ENCODE data around the gene HIVEP3.

Gene HIVEP3

GRCh38 chr1:41618871-41619270, 299.9 kb downstream of the HIVEP3 start:
- Mint-ChIP-seq H3K36me3 (peaks cover 61 to 82% of the 10 kb centered on the region in 2 donors), H3K27me3 (no peaks in the 10 kb centered on the region), H3K4me3 (no peak overlapping the region), H3K4me1 (peaks cover 56 to 80% of the 10 kb centered on the region in 2 donors), H3K27ac (peak overlapping the region; percentile 38), H3K9me3 (no peaks in the 10 kb centered on the region)
- no peak for DNase-seq
- ATAC-seq (replicated peaks), result no peak

- ATAC-seq (replicated peaks), result no peak
- no peak overlapping the region for H3K27ac Mint-ChIP-seq
Observed at GRCh38 chr1:41618066-41618825, 300.5 kb downstream of the HIVEP3 start.

GRCh38 chr1:41617336-41617735, 301.4 kb downstream of the HIVEP3 start:
- Mint-ChIP-seq H3K4me1 (peaks cover 46 to 71% of the 10 kb centered on the region in 2 donors), H3K36me3 (peaks cover 58 to 76% of the 10 kb centered on the region in 2 donors), H3K27ac (no peak overlapping the region), H3K27me3 (no peaks in the 10 kb centered on the region), H3K4me3 (no peak overlapping the region), H3K9me3 (no peaks in the 10 kb centered on the region)
- ATAC-seq (replicated peaks), result no peak
- DNase-seq, result no peak

More at GRCh38 chr1:41618066-41618825, 300.5 kb downstream of the HIVEP3 start:
- H3K4me1 Mint-ChIP-seq, result peaks cover 54 to 78% of the 10 kb centered on the region in 2 donors
- H3K9me3 Mint-ChIP-seq, result no peaks in the 10 kb centered on the region
- DNase-seq, result no peak
- no peaks in the 10 kb centered on the region for H3K27me3 Mint-ChIP-seq
- peaks cover 62 to 82% of the 10 kb centered on the region in 2 donors for H3K36me3 Mint-ChIP-seq
- H3K4me3 Mint-ChIP-seq, result no peak overlapping the region

GRCh38 chr1:41616563-41616962, 302.2 kb downstream of the HIVEP3 start:
- H3K9me3 Mint-ChIP-seq, result no peaks in the 10 kb centered on the region
- H3K27ac Mint-ChIP-seq, result no peak overlapping the region
- H3K36me3 Mint-ChIP-seq, result peaks cover 55 to 73% of the 10 kb centered on the region in 2 donors
- no peak overlapping the region for H3K4me3 Mint-ChIP-seq
- H3K27me3 Mint-ChIP-seq, result no peaks in the 10 kb centered on the region
- H3K4me1 Mint-ChIP-seq, result peaks cover 47 to 71% of the 10 kb centered on the region in 2 donors
- DNase-seq (no peak), ATAC-seq (replicated peaks) (no peak)

DNA sequence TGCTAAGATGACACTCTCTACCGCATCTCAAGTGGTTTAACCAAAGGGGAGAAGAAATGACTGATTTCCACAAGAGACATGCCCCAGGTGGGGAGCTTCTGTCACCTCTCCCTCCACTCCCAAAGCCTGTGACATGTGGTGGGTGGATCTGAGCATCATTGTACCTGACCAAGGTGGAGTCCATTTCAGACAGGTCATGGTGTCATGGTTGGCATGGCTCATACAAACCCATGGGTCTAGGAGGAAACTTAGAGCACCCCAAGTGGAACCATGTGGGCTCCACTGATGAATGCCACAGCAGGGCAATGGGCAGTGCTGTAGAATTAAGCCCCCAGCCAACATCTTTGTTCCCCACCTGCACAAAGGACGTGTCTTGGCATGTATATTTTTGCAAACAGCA, 302.7 kb downstream of the HIVEP3 start:
- DNase-seq, result no peak
- peaks cover 54 to 72% of the 10 kb centered on the region in 2 donors for H3K36me3 Mint-ChIP-seq
- ATAC-seq (replicated peaks), result no peak
- H3K27ac Mint-ChIP-seq, result peak overlapping the region; percentile 14
- peaks cover 43 to 68% of the 10 kb centered on the region in 2 donors for H3K4me1 Mint-ChIP-seq
- H3K9me3 Mint-ChIP-seq, result no peaks in the 10 kb centered on the region
- H3K4me3 Mint-ChIP-seq, result no peak overlapping the region
- H3K27me3 Mint-ChIP-seq, result no peaks in the 10 kb centered on the region

- peaks cover 37 to 65% of the 10 kb centered on the region in 2 donors for H3K4me1 Mint-ChIP-seq
- no peak for DNase-seq
- no peaks in the 10 kb centered on the region for H3K27me3 Mint-ChIP-seq
- peak overlapping the region; percentile 31 for H3K27ac Mint-ChIP-seq
- H3K9me3 Mint-ChIP-seq, result no peaks in the 10 kb centered on the region
- H3K4me3 Mint-ChIP-seq, result peak overlapping the region in 1 of 2 donors; percentile 21
- peaks cover 51 to 72% of the 10 kb centered on the region in 2 donors for H3K36me3 Mint-ChIP-seq
- ATAC-seq (replicated peaks), result no peak
Observed at GRCh38 chr1:41615316-41615715, 303.4 kb downstream of the HIVEP3 start.

DNA sequence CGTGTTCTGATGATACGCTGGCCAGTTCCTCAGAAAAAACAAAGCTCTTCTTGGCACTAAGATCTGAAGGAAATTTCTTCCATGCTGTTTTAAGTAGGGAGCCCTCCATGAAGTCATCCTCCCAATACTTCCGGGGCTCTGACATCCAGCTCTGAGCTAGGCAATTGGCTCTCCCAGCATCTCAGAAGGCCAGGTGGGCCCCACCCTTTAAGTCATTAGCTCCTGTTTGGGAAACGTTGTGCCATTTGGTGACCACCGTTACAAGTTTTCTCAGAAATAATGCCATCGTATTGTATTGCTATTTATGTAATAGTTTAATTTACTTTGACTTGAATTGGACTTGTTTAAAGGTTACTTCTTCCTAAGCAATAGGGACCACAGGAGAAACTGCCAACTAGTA, 303.9 kb downstream of the HIVEP3 start:
- Mint-ChIP-seq H3K27ac (no peak overlapping the region), H3K4me1 (peaks cover 39 to 67% of the 10 kb centered on the region in 2 donors), H3K27me3 (no peaks in the 10 kb centered on the region), H3K36me3 (peaks cover 55 to 72% of the 10 kb centered on the region in 2 donors), H3K4me3 (no peak overlapping the region), H3K9me3 (no peaks in the 10 kb centered on the region)
- ATAC-seq (replicated peaks), result no peak
- DNase-seq, result no peak

DNA sequence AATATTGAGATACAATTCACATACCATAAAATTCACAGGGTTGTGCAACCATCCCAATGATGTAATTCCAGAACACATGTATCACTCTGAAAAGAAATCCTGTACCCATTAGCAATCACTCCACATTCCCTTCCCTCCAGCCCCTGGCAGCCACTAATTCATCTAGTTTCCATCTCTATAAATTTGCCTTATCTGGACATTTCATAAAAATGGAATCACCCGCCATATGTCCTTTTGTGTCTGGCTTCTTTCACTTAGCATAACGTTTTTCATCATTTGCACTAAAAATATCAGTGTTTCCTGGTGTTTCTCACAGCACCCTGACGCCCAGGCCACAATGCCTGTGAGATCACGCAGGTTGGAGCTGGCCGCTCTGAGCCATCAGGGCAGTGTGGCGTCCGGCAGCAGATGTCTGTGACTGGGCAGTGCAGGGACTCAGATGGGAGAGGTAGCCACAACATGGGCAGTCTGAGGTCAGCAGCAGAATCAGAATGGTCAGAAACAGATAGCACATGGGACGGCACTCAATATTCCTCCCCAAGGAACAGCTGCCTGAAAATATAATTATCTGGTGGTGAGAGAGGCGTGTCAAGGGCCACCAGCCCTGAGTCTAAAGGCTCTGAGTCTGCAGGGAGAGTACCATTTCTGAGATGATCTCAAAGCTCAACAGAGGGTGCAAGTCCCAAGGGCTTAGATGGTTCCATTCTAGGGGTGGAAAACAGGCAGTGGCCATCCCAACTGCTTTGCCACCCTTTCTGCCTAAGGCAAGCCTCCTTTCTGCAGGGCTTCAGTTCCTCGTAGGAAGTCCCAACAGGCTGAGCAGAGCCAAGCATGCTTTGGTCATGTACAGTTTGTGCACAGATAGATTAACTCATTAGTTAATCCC, 304.8 kb downstream of the HIVEP3 start:
- H3K9me3 Mint-ChIP-seq, result no peaks in the 10 kb centered on the region
- peak; percentile 26 for DNase-seq
- peak; percentile 80 to 88 for ATAC-seq (replicated peaks)
- H3K27me3 Mint-ChIP-seq, result no peaks in the 10 kb centered on the region
- H3K27ac Mint-ChIP-seq, result peak overlapping the region; percentile 32
- peak overlapping the region; percentile 3 to 29 for H3K4me3 Mint-ChIP-seq
- H3K36me3 Mint-ChIP-seq, result peaks cover 53 to 67% of the 10 kb centered on the region in 2 donors
- peaks cover 36 to 63% of the 10 kb centered on the region in 2 donors for H3K4me1 Mint-ChIP-seq

DNA sequence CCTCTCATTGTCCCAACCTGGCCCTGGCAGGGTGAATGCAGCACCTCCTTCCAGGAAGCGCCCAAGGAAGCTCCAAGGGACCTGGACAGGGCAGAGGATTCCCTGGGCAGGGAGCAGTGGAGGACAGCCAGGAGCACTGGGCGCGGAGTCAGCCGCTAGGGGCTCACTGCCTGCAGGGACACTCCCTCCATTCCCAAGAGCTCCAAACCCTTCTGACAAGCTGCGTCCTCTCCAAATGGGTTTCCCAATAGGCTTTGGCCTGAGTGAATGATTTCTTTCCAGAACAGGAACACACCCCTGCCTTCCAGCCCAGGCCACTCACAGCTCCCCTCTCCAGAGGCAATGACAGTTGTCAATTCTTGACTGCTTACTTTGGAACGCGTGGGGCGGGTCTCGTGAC, 305.8 kb downstream of the HIVEP3 start:
- Mint-ChIP-seq H3K36me3 (peaks cover 54 to 66% of the 10 kb centered on the region in 2 donors), H3K4me1 (peaks cover 38 to 58% of the 10 kb centered on the region in 2 donors), H3K27ac (peak overlapping the region; percentile 25), H3K9me3 (no peaks in the 10 kb centered on the region), H3K27me3 (no peaks in the 10 kb centered on the region), H3K4me3 (no peak overlapping the region)
- no peak for DNase-seq
- ATAC-seq (replicated peaks), result no peak

DNA sequence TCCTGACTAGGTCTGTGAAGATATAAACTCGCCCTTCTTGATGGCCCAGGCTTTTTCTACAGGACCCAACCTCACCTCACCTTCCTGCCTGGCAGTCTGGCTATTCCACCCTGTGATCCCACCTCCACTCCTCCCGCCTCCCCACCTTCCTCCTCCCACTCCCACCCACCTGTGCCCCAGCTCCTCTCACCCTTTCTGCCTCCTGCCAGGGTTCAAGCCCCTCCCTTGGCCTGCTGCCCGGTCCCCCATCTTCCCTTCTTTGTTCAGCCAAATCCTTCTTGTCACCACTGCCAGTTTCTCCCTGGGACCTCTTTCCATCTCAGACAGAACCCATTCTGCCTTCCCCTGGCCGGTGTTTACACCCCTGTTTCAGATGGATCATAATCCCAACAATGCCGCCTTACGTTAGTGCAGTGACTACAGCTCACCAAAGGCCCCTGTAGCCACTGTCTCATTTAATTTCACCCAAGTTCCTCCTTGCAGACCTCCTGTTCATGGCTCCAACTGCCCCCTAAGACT, 306.7 kb downstream of the HIVEP3 start:
- no peaks in the 10 kb centered on the region for H3K27me3 Mint-ChIP-seq
- peaks cover 0 to 2% of the 10 kb centered on the region in 2 donors for H3K9me3 Mint-ChIP-seq
- H3K36me3 Mint-ChIP-seq, result peaks cover 56 to 68% of the 10 kb centered on the region in 2 donors
- H3K4me1 Mint-ChIP-seq, result peaks cover 43 to 68% of the 10 kb centered on the region in 2 donors
- no peak overlapping the region for H3K4me3 Mint-ChIP-seq
- H3K27ac Mint-ChIP-seq, result peak overlapping the region; percentile 68
- no peak for DNase-seq
- no peak for ATAC-seq (replicated peaks)

GRCh38 chr1:41611068-41611931, 307.4 kb downstream of the HIVEP3 start:
- Mint-ChIP-seq H3K4me1 (peaks cover 43 to 71% of the 10 kb centered on the region in 2 donors), H3K36me3 (peaks cover 58 to 68% of the 10 kb centered on the region in 2 donors), H3K27me3 (no peaks in the 10 kb centered on the region), H3K4me3 (no peak overlapping the region), H3K9me3 (peaks cover 0 to 2% of the 10 kb centered on the region in 2 donors), H3K27ac (peak overlapping the region; percentile 14)
- ATAC-seq (replicated peaks), result no peak
- DNase-seq, result no peak

DNA sequence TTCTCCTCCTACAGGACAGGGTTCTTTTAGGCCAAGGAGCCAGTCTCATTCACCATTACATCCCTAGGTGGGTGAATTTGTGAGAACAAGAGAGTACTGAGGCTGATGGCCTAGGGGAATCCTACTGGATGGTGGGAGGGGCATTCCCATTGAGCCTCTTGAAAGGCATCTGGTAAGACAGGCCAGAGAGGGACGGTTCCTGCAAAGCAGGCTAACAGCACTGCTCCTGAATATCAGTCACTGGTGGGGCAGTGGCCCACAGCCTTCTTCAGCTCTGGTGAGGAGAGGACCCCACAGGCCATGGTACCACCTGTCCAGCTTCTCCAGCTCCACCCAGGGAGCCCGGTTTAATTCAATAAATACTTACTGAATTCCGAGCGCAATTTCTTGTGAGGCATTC, 308.4 kb downstream of the HIVEP3 start:
- ATAC-seq (replicated peaks), result no peak
- no peak overlapping the region for H3K4me3 Mint-ChIP-seq
- peaks cover 58 to 66% of the 10 kb centered on the region in 2 donors for H3K36me3 Mint-ChIP-seq
- H3K4me1 Mint-ChIP-seq, result peaks cover 44 to 72% of the 10 kb centered on the region in 2 donors
- peaks cover 0 to 2% of the 10 kb centered on the region in 2 donors for H3K9me3 Mint-ChIP-seq
- peak overlapping the region; percentile 11 for H3K27ac Mint-ChIP-seq
- no peak for DNase-seq
- H3K27me3 Mint-ChIP-seq, result no peaks in the 10 kb centered on the region

- Mint-ChIP-seq H3K27me3 (no peaks in the 10 kb centered on the region), H3K4me3 (no peak overlapping the region), H3K4me1 (peaks cover 38 to 63% of the 10 kb centered on the region in 2 donors), H3K9me3 (peaks cover 0 to 2% of the 10 kb centered on the region in 2 donors), H3K27ac (peak overlapping the region; percentile 79), H3K36me3 (peaks cover 59 to 69% of the 10 kb centered on the region in 2 donors)
- DNase-seq, result no peak
- no peak for ATAC-seq (replicated peaks)
Observed at GRCh38 chr1:41609166-41609883, 309.4 kb downstream of the HIVEP3 start.

Data from stimulated activated naive B cell treated with anti-CD40 and anti-IgM and Interleukin-4, amounts not matched to agents 10 μg/mL and 1 μg/mL and 100 μg/mL, for 72 hours (primary cell).